ENCODE data around the gene SLC44A1.

- TF ChIP-seq ZNF274 (IDR thresholded peaks at IDR 0.05; ENCODE audit: low read depth, low read length) (no peak), YY1 (IDR thresholded peaks at IDR 0.05; ENCODE audit: insufficient read depth, insufficient read length) (no peak)
These were observed 18.4 kb upstream of the SLC44A1 start for GRCh38 chr9:105226055-105226454.
